GM23338 (cell line): ENCODE results near the gene RBM19. TPM values are rescaled to one million over a fixed set of nuclear protein-coding genes. Genes with fewer than 3 reads are reported as not detected.

Experiments
- ATAC-seq: fragments of 200-7000 bp; cut with Tn5 transposase; 3 replicates; pipeline ENCODE4 v1.9.1; 2020
- DNase-seq: peaks from one replicate; pipeline ENCODE4 v3.0.0-alpha.2; 2015; ENCODE audit warnings: low spot score
- H2AFZ ChIP-seq: fragments of 200-600 bp; sonication (generic); 2 replicates; pipeline ENCODE4 v1.8.0; 2016; ENCODE audit warnings: antibody characterized with exemption, mild to moderate bottlenecking, moderate library complexity
- H3F3A ChIP-seq: fragments of 200-600 bp; sonication (generic); replicated peaks from 2 replicates; pipeline ENCODE4 v1.8.0; 2017; ENCODE audit warnings: antibody characterized with exemption, mixed run types, low read depth
- H3K27ac ChIP-seq: fragments of 200-600 bp; sonication (generic); 2 replicates; pipeline ENCODE4 v1.6.1; 2016; ENCODE audit warnings: low read depth
- H3K27me3 ChIP-seq: fragments of 200-600 bp; sonication (generic); 2 replicates; pipeline ENCODE4 v1.8.0; 2016; ENCODE audit warnings: mild to moderate bottlenecking, mixed run types, moderate library complexity; ENCODE audit not compliant: insufficient read depth
- H3K36me3 ChIP-seq: fragments of 200-600 bp; sonication (generic); 2 replicates; pipeline ENCODE4 v1.8.0; 2016; ENCODE audit warnings: mild to moderate bottlenecking; ENCODE audit not compliant: insufficient read depth
- H3K4me1 ChIP-seq: fragments of 200-600 bp; sonication (generic); 2 replicates; pipeline ENCODE4 v1.8.0; 2016; ENCODE audit warnings: mild to moderate bottlenecking, moderate library complexity; ENCODE audit not compliant: insufficient read depth
- H3K4me2 ChIP-seq: fragments of 200-600 bp; sonication (generic); 2 replicates; pipeline ENCODE4 v1.7.1; 2017; ENCODE audit warnings: mixed run types
- H3K4me3 ChIP-seq: fragments of 200-600 bp; sonication (generic); 2 replicates; pipeline ENCODE4 v1.6.1; 2016; ENCODE audit warnings: mixed run types
- H3K79me2 ChIP-seq: fragments of 200-600 bp; sonication (generic); replicated peaks from 2 replicates; pipeline ENCODE4 v1.8.0; 2017; ENCODE audit warnings: mild to moderate bottlenecking; ENCODE audit not compliant: insufficient read depth
- H3K9me2 ChIP-seq: fragments of 200-600 bp; sonication (generic); 2 replicates; pipeline ENCODE4 v1.8.0; 2017; ENCODE audit not compliant: insufficient read depth
- H4K20me1 ChIP-seq: fragments of 200-600 bp; sonication (generic); replicated peaks from 2 replicates; pipeline ENCODE4 v1.8.0; 2017; ENCODE audit warnings: mild to moderate bottlenecking; ENCODE audit not compliant: insufficient read depth
- H3K27ac Mint-ChIP-seq: 2 replicates; pipeline ENCODE4 v1.8.0; 2020; ENCODE audit warnings: inconsistent platforms, mild to moderate bottlenecking, moderate library complexity, mixed read lengths
- H3K27me3 Mint-ChIP-seq: 3 replicates; pipeline ENCODE4 v1.8.0; 2022; ENCODE audit warnings: low read depth, mild to moderate bottlenecking, moderate library complexity, mixed read lengths, inconsistent platforms; ENCODE audit not compliant: insufficient read depth, poor library complexity
- H3K36me3 Mint-ChIP-seq: 3 replicates; pipeline ENCODE4 v1.8.0; 2021; ENCODE audit warnings: low read depth, mild to moderate bottlenecking, inconsistent platforms, moderate library complexity, mixed read lengths
- H3K4me1 Mint-ChIP-seq: 3 replicates; pipeline ENCODE4 v1.8.0; 2020; ENCODE audit warnings: mild to moderate bottlenecking, inconsistent platforms, mixed read lengths
- H3K4me3 Mint-ChIP-seq: 3 replicates; pipeline ENCODE4 v1.8.0; 2021; ENCODE audit warnings: moderate library complexity, mild to moderate bottlenecking, inconsistent platforms, mixed read lengths
- H3K9me3 Mint-ChIP-seq: 3 replicates; pipeline ENCODE4 v1.8.0; 2020; ENCODE audit warnings: moderate library complexity, mild to moderate bottlenecking, inconsistent platforms, mixed read lengths
- CTCF ChIP-seq, 2 experiments: fragments of 200-600 bp in 1 of 2; sonication (generic) in 1 of 2; conservative IDR thresholded peaks; 2 replicates each; pipeline versions ENCODE4 v1.5.1 to v1.6.1; 2016 to 2017; ENCODE audit warnings: antibody characterized with exemption in 2 of 2, low read depth in 2 of 2, mild to moderate bottlenecking in 2 of 2, moderate library complexity in 1 of 2
- ETS1 ChIP-seq: IDR thresholded peaks from 2 replicates; pipeline ENCODE4 v1.6.1; 2016; ENCODE audit warnings: antibody characterized with exemption
- EZH2 ChIP-seq: fragments of 200-600 bp; sonication (generic); IDR thresholded peaks from one replicate; pipeline ENCODE4 v1.8.0; 2017; ENCODE audit warnings: antibody characterized with exemption, mild to moderate bottlenecking, low read depth; ENCODE audit not compliant: unreplicated experiment
- EZH2phosphoT487 ChIP-seq: fragments of 200-600 bp; sonication (generic); IDR thresholded peaks from one replicate; pipeline ENCODE4 v1.8.1; 2018; ENCODE audit warnings: antibody characterized with exemption; ENCODE audit not compliant: unreplicated experiment
- JUNB ChIP-seq: IDR thresholded peaks from one replicate; pipeline ENCODE4 v1.6.1; 2016; ENCODE audit warnings: antibody characterized with exemption; ENCODE audit not compliant: unreplicated experiment
- NANOG ChIP-seq: IDR thresholded peaks from 2 replicates; pipeline ENCODE4 v1.6.1; 2016; ENCODE audit warnings: antibody characterized with exemption, borderline replicate concordance
- POLR2AphosphoS5 ChIP-seq: IDR thresholded peaks from 2 replicates; pipeline ENCODE4 v1.6.1; 2016; ENCODE audit warnings: antibody characterized with exemption, low read depth
- STAT1 ChIP-seq: IDR thresholded peaks from one replicate; pipeline ENCODE4 v1.6.1; 2016; ENCODE audit warnings: antibody characterized with exemption; ENCODE audit not compliant: unreplicated experiment
- ZNF114 ChIP-seq: fragments of 250-450 bp; sonication (Bioruptor Pico); IDR thresholded peaks from 2 replicates; pipeline ENCODE4 v1.5.0; 2020; ENCODE audit warnings: mild to moderate bottlenecking, moderate library complexity
- ZNF331 ChIP-seq: fragments of 250-450 bp; sonication (Bioruptor Pico); IDR thresholded peaks from 2 replicates; pipeline ENCODE4 v1.5.0; 2020; ENCODE audit warnings: low read depth, mild to moderate bottlenecking, moderate library complexity
- polyA plus RNA-seq: library from polyadenylated mRNA; unstranded; fragments of >200 nt; fragmentation: Nextera tagmentation; extraction: Ambion mirVana; gene quantifications from 2 replicates; pipeline ENCODE4 v1.2.1, GENCODE V29; 2016
- total RNA-seq: library from RNA; depleted of rRNA; stranded (reverse); fragments of >200 nt; shearing (Covaris generic); gene quantifications from 2 replicates; pipeline ENCODE4 v1.2.3, GENCODE V29; 2014
- TF ChIP-seq, protein P1 (sequence below): fragments of 250-450 bp; sonication (Bioruptor Pico); IDR thresholded peaks from 2 replicates; pipeline ENCODE4 v1.5.0; 2020; ENCODE audit warnings: mild to moderate bottlenecking, moderate library complexity

RBM19 gene
- total and polyA plus RNA-seq, 2 experiments from 2014 or later = 43.4 to 56.7 TPM

GRCh38 chr12:113932381-113933196 lies 33.5 kb downstream of the RBM19 start:
- peaks cover 3% of the 10 kb centered on the region for H3K27me3 Mint-ChIP-seq
- Histone ChIP-seq H3K27me3 (no peaks in the 10 kb centered on the region), H3K4me1 (peaks cover 22% of the 10 kb centered on the region), H3K27ac (peak overlapping the region; percentile 55; the same call in 1 of the 2 replicates), H3F3A (no peaks in the 10 kb centered on the region), H3K79me2 (no peaks in the 10 kb centered on the region), H3K9me2 (no peaks in the 10 kb centered on the region), H2AFZ (no peak overlapping the region), H3K36me3 (peaks cover 10% of the 10 kb centered on the region; the same call in 1 of the 2 replicates), H3K4me2 (no peak overlapping the region), H4K20me1 (no peaks in the 10 kb centered on the region; the same call in 1 of the 2 replicates), H3K4me3 (no peak overlapping the region)
- no peak overlapping the region; the same call in 2 of the 3 replicates for H3K4me3 Mint-ChIP-seq
- peaks cover 41% of the 10 kb centered on the region for H3K4me1 Mint-ChIP-seq
- peak overlapping the region; percentile 93 for H3K27ac Mint-ChIP-seq
- TF ChIP-seq EZH2 (no peak), ZNF114 (CRISPR knock-in tag) (no peak)
- peak; percentile 26 for ATAC-seq
- H3K36me3 Mint-ChIP-seq = peaks cover 35% of the 10 kb centered on the region
- H3K9me3 Mint-ChIP-seq = no peaks in the 10 kb centered on the region
- DNase-seq = peak; percentile 16

- Histone ChIP-seq H4K20me1 (no peaks in the 10 kb centered on the region; the same call in 1 of the 2 replicates), H3F3A (no peaks in the 10 kb centered on the region), H3K79me2 (no peaks in the 10 kb centered on the region), H2AFZ (no peak overlapping the region), H3K27me3 (no peaks in the 10 kb centered on the region), H3K4me3 (no peak overlapping the region), H3K36me3 (peaks cover 12% of the 10 kb centered on the region; the same call in 1 of the 2 replicates), H3K4me2 (no peak overlapping the region), H3K27ac (no peak overlapping the region), H3K9me2 (no peaks in the 10 kb centered on the region), H3K4me1 (peaks cover 22% of the 10 kb centered on the region)
- Mint-ChIP-seq H3K27me3 (peaks cover 6% of the 10 kb centered on the region), H3K9me3 (no peaks in the 10 kb centered on the region), H3K4me1 (peaks cover 41% of the 10 kb centered on the region), H3K4me3 (no peak overlapping the region), H3K36me3 (peaks cover 37% of the 10 kb centered on the region), H3K27ac (no peak overlapping the region)
- no peak for ATAC-seq
- no peak for DNase-seq
- TF ChIP-seq EZH2phosphoT487 (no peak), ZNF114 (CRISPR knock-in tag) (no peak), NANOG (no peak), JUNB (no peak), POLR2AphosphoS5 (no peak), EZH2 (no peak), STAT1 (no peak), ZNF331 (CRISPR knock-in tag) (no peak), CTCF (conservative IDR thresholded peaks at IDR 0.05; ENCODE audit: low read depth in 2 of 2) (no peak), ETS1 (no peak)
- TF ChIP-seq, protein P1, sequence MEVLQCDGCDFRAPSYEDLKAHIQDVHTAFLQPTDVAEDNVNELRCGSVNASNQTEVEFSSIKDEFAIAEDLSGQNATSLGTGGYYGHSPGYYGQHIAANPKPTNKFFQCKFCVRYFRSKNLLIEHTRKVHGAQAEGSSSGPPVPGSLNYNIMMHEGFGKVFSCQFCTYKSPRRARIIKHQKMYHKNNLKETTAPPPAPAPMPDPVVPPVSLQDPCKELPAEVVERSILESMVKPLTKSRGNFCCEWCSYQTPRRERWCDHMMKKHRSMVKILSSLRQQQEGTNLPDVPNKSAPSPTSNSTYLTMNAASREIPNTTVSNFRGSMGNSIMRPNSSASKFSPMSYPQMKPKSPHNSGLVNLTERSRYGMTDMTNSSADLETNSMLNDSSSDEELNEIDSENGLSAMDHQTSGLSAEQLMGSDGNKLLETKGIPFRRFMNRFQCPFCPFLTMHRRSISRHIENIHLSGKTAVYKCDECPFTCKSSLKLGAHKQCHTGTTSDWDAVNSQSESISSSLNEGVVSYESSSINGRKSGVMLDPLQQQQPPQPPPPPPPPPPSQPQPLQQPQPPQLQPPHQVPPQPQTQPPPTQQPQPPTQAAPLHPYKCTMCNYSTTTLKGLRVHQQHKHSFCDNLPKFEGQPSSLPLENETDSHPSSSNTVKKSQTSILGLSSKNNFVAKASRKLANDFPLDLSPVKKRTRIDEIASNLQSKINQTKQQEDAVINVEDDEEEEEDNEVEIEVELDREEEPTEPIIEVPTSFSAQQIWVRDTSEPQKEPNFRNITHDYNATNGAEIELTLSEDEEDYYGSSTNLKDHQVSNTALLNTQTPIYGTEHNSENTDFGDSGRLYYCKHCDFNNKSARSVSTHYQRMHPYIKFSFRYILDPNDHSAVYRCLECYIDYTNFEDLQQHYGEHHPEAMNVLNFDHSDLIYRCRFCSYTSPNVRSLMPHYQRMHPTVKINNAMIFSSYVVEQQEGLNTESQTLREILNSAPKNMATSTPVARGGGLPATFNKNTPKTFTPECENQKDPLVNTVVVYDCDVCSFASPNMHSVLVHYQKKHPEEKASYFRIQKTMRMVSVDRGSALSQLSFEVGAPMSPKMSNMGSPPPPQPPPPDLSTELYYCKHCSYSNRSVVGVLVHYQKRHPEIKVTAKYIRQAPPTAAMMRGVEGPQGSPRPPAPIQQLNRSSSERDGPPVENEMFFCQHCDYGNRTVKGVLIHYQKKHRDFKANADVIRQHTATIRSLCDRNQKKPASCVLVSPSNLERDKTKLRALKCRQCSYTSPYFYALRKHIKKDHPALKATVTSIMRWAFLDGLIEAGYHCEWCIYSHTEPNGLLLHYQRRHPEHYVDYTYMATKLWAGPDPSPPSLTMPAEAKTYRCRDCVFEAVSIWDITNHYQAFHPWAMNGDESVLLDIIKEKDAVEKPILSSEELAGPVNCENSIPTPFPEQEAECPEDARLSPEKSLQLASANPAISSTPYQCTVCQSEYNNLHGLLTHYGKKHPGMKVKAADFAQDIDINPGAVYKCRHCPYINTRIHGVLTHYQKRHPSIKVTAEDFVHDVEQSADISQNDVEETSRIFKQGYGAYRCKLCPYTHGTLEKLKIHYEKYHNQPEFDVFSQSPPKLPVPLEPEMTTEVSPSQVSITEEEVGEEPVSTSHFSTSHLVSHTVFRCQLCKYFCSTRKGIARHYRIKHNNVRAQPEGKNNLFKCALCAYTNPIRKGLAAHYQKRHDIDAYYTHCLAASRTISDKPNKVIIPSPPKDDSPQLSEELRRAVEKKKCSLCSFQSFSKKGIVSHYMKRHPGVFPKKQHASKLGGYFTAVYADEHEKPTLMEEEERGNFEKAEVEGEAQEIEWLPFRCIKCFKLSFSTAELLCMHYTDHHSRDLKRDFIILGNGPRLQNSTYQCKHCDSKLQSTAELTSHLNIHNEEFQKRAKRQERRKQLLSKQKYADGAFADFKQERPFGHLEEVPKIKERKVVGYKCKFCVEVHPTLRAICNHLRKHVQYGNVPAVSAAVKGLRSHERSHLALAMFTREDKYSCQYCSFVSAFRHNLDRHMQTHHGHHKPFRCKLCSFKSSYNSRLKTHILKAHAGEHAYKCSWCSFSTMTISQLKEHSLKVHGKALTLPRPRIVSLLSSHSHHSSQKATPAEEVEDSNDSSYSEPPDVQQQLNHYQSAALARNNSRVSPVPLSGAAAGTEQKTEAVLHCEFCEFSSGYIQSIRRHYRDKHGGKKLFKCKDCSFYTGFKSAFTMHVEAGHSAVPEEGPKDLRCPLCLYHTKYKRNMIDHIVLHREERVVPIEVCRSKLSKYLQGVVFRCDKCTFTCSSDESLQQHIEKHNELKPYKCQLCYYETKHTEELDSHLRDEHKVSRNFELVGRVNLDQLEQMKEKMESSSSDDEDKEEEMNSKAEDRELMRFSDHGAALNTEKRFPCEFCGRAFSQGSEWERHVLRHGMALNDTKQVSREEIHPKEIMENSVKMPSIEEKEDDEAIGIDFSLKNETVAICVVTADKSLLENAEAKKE (CRISPR knock-in tag) = no peak
These were observed 34.6 kb downstream of the RBM19 start for GRCh38 chr12:113931517-113931916.
